Stimulated activated CD4-positive, alpha-beta T cell treated with anti-CD3 and anti-CD28 coated beads, Interleukin-15, amount 100 ng/mL, for 24 hours (primary cell): Measurements from ENCODE around the gene BAIAP2.

Experiments
- DNase-seq: peaks from one replicate; pipeline ENCODE4 v3.0.0-alpha.2; 2020

BAIAP2 gene

GRCh38 chr17:81114351-81115093 is 79.6 kb downstream of the BAIAP2 start:
- DNase-seq = no peak

- DNase-seq = no peak
Measured at GRCh38 chr17:81115219-81115618, 80.3 kb downstream of the BAIAP2 start.

- DNase-seq = no peak
Measured at GRCh38 chr17:81115749-81116464, 81.0 kb downstream of the BAIAP2 start.

- no peak for DNase-seq
Measured at GRCh38 chr17:81116704-81117103, 81.8 kb downstream of the BAIAP2 start.

DNA sequence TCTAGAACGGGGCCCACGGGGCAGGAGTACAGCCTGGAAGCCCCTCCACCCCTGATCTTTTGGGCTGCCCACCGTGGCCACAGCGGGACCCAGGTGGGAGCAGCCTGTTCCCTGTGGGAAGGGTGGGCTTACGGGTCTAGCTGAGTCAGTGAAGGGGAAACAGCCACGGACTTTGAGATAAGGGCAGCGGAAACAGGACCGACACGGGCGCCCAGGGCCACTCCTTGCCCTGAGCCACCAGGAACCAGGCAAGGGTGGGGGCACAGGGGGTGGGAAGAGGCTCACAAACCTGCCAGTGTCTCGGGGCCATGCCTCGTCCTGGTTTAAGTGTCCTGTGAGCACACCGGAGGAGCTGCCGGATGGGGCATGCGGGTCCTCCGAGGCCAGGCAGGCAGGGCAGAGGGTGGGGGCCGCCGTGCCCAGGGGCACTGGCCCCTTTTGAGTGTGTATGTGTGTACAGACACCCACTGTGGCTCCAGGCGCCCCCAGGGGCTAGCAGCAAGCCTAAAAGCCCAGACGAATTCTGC is 82.8 kb downstream of the BAIAP2 start:
- no peak for DNase-seq

GRCh38 chr17:81118308-81119221 is 83.6 kb downstream of the BAIAP2 start:
- no peak for DNase-seq

- peak; percentile 89 for DNase-seq
Measured at GRCh38 chr17:81119223-81120148, 84.5 kb downstream of the BAIAP2 start.

GRCh38 chr17:81120149-81120484 is 85.2 kb downstream of the BAIAP2 start:
- DNase-seq = no peak

GRCh38 chr17:81120695-81121621 is 86.0 kb downstream of the BAIAP2 start:
- no peak for DNase-seq

GRCh38 chr17:81121841-81122733 is 87.1 kb downstream of the BAIAP2 start:
- DNase-seq = no peak

DNA sequence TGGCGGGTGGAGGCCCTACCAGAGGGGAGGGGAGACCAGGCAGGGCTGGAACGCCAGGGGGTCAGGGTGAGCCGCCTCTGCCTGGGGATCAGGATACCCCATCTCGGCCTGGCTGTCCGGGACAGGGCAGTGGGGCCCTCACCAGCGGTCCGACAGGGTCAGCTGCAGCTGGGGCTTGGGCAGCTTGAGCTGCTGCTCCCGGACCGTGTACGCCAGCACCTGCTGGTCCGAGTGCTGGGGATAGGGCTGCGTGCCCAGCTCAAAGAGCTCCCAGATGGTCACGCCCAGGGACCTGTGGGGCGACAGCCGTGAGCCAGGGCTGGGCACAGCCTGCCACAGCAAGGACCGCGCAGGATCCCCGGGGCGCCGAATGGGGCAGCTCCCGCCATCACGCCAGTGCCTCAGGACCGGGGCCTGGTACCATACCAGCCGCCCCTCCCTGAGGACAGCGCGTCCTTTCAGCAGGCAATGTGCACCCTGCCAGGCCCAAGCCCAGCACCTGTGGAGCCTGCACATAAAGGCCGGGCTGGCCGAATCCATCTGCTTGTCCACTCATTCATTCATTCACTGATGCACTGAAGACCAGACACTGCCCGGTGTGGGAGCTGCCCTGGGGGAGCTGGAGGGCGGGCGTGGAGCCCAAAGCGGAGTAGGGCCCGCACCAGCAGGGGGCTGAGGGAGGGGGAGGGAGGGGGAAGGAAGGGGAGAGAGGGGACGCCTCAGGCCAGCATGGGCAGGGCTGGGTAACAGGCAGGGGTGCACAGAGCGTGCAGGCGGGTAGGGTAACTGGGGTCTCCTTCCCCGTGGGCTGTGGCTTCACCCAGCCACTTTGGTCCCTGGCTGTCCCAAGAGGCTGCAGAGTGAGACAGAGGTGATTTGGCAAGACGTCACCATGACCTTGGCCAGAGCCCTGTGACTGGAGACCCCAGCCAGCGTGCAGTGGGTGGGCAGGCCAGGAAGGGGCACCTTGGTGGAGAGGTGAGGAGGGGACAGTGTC is 88.4 kb downstream of the BAIAP2 start:
- DNase-seq = no peak

DNA sequence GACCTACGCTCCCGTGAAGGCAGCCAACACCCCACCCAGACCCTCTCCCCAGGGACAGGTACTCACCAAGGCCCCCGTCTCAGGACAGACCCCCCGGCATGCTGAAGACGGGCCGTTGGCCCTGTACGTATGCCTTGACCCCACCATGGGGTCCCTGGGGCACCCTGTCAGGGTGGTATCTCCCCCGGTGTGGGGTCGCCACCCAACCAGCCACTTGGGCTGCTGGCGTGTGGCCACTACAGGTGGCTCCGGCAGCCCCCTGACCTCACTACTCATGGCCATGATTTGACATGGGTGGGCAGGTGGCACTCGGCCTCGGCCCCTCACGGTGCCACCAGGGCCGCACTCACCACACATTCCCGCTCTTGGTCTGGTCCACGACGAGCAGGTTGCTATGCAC is 89.4 kb downstream of the BAIAP2 start:
- no peak for DNase-seq

DNA sequence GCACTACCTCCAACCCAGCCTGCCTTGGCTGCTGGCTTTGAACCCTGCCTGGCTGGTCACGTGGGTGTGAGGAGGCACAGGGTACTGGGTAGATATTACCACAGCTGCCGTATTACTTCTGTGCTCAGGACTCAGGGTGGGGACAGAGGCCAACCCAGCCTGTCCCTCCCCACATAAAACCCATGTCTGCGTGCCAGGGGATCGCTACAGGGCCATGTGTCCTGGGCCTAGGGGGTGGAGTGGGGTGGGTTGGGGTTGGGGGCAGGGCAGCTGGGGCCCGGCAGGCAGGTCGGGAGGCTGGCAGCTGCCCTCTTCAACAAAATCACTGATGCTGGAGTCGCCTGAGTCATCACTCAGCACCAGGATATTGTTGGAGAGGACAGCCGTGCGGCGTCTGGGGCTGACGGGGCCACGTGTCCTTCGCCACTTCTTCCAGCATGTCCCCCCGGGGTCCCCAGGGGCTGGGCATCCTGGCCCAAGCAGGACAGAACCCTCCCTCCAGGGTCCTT is 90.7 kb downstream of the BAIAP2 start:
- DNase-seq = no peak

DNA sequence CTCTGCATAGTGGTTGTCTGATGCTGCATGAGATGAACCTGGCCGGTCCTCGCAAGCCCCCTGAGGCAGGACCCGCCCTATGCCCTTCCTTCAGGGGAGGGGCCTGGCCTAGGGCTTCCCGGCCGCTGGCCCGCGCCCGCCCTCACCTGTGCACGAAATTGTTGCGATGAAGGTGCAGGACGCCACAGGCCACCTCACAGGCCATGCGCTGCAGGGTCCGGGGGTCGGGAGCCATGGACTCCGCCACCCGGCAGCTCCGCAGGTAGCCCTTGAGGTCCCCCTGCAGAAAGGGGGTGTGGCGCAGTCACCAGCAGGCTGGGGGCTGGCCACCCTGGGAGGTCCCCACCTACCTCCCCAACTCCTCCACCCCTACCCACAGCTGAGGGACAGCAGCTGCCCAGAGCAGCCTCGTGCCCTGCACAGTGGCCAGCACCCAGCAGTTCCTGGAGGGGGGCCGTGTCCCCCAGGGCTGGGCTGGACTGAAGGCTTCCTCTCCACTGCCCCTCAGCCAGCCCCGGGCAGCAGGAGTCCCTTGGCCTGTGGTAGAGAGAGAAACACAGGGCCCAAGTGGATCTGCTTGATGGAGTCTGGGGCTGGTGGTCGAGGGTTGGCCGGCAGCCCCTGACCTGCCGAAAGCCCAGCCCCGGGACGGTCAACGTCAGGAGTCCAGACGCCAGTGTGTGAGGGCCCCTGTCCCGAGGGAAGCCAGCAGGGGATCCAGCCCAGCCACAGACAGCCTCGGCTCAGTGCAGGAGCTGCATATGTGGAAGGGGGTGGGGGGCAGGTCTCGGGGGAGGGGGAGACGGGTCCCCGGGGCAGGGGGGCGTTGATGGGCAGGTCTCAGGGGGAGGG is 91.6 kb downstream of the BAIAP2 start:
- no peak for DNase-seq

DNA sequence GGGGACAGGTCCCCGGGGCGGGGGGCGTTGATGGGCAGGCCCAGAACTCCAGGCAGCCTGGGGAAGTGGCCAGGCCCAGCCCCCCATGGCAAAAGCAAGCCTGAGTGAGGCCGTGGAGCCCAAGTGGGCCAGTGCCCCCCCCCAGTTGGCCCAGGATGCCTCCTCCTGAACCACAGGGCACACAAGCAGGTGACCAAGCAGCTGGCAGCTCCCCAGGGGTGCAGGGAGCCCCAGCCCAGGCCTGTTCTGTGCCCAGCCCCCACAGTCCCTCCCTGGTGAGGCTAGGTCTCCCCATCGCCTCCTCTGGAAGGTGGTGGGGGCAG is 92.1 kb downstream of the BAIAP2 start:
- DNase-seq = no peak

- DNase-seq = no peak
Measured at GRCh38 chr17:81127526-81128177, 92.7 kb downstream of the BAIAP2 start.

- DNase-seq = no peak
Measured at GRCh38 chr17:81128338-81128737, 93.4 kb downstream of the BAIAP2 start.
